DMS53 treated with DMSO at 0.1 percent for 48 hours (cell line): ENCODE data around the gene CD2BP2.

Experiments used
- DNase-seq: peaks from one replicate; lab custom pipeline; 2025; ENCODE audit not compliant: unreplicated experiment; lab: John Stamatoyannopoulos, UW

Gene CD2BP2

GRCh38 chr16:30379158-30379783, 24.2 kb upstream of the CD2BP2 start:
- no peak for DNase-seq

GRCh38 chr16:30378236-30379157, 23.4 kb upstream of the CD2BP2 start:
- peak; percentile 93 for DNase-seq

- no peak for DNase-seq
These were observed 22.7 kb upstream of the CD2BP2 start for GRCh38 chr16:30377812-30378235.

- peak; percentile 71 for DNase-seq
These were observed 22.1 kb upstream of the CD2BP2 start for GRCh38 chr16:30377050-30377811.

DNA sequence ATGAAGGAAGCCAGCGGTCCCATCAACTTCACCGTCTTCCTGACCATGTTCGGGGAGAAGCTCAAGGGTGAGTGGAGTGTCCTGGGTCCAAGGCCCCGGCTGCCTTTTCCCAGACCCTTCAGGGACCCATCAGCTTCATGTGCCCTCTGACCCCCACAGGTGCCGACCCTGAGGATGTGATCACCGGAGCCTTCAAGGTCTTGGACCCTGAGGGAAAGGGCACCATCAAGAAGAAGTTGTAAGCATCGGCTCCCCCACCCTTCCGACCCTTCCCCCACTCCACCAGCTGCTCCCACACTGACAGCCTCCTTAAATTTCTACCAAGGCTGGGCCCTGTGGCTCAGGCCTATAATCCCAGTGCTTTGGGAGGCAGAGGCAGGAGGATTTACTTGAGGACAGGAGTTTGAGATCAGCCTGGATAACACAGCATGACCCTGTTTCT, 21.4 kb upstream of the CD2BP2 start:
- no peak for DNase-seq

- no peak for DNase-seq
These were observed 20.8 kb upstream of the CD2BP2 start for GRCh38 chr16:30375864-30376263.

- no peak for DNase-seq
These were observed 19.4 kb upstream of the CD2BP2 start, which contains the start of gene MYL11 for GRCh38 chr16:30374538-30374937. MYL11 (plus strand) TSS chr16:30374802; CDS start chr16:30374858, 56 bp downstream.

- no peak for DNase-seq
These were observed 17.6 kb upstream of the CD2BP2 start for GRCh38 chr16:30372725-30373124.

- no peak for DNase-seq
These were observed 17.1 kb upstream of the CD2BP2 start for GRCh38 chr16:30372038-30372712.

DNA sequence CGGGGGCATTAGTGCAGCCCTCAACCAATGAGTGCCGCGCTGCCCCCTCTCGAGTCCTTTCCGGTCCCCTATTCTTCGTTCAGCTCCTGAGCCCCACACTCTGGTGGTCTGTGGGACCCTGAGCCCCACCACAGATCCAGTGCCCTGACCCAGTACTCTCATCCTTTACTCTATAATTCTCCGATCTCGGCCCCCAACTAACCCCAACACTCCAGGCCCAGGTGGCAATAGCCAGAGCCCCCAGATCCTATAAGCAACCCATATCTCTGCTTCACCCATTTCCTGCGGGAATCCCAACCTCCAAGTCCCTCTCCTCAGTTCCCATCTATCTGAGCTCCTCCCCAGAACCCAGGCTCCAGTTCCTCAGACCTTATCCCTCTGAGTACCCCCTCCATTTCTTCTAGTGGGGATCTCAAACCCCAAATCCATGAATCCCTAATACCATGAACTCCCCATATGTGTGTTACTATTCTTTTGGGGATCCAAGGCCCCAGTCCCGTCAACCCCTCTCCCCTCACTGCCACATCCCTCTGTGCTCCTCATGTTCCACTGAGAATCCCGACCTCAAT, 16.2 kb upstream of the CD2BP2 start:
- no peak for DNase-seq

GRCh38 chr16:30370456-30371247, 15.5 kb upstream of the CD2BP2 start, which contains the start of gene TBC1D10B:
TBC1D10B (minus strand) TSS chr16:30370494; CDS start chr16:30370183, 311 bp downstream.
- DNase-seq: peak; percentile 100

DNA sequence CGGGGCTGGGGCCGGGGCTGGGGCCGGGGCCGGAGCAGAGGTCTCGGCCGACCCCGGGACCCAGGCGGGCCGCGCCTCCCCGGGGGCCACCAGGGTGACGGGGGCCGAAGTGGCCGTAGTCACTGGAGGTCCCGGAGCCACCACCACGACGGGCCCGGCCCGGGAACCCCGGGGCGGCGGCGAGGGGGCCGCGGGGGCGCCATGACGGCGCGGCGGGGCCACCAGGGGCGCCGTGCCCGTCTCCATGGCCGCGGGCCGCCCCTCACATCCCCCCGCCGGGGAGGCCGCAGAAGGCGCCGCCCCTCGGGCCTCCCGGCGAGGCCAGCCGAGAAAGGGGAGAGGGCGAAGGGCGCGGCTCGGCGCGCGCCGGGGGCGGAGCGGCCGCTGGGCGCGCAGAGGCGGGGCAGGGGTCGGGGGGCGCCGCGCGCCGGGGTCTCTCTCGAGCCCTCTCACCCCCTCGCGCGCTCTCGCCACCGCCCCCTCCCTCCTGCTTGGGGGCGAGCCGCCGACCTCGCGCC, 14.9 kb upstream of the CD2BP2 start:
- no peak for DNase-seq

- DNase-seq: no peak
These were observed 14.2 kb upstream of the CD2BP2 start for GRCh38 chr16:30369091-30369937.

- no peak for DNase-seq
These were observed 13.6 kb upstream of the CD2BP2 start for GRCh38 chr16:30368792-30369090.

- no peak for DNase-seq
These were observed 13.1 kb upstream of the CD2BP2 start for GRCh38 chr16:30368122-30368791.

DNA sequence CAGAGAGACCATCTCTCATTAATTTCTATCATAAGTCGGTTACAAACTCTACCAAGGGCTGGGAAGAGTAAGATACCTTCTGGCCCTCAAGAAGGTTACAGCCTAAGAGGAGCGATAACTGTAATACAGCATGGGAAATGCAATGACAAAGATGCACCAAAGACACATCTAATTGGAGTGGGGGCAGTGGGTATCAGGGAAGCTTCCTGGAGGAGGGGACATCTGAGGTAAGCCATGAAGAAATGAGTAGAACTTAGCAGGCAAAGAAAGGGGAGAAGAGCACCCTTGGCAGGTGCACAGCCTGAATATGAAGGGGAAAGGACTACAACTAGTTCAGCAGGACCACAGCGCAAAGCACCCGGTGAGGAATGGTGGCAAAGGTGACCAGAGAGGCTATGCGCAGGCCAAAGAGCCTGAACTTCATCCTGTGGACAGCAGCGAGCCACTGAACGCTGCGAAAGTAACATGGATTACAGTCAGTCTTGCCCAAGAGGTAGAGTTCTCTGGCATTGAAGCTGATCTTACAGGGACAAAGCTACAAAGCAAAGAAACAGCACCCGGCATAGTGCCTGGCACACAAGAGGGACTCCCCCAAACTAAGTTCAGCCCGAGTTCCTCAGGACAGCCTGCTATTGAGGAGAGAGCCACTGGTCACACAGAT, 12.4 kb upstream of the CD2BP2 start:
- DNase-seq: no peak

GRCh38 chr16:30366511-30366910, 11.4 kb upstream of the CD2BP2 start:
- no peak for DNase-seq

- DNase-seq: no peak
These were observed 10.1 kb upstream of the CD2BP2 start for GRCh38 chr16:30365200-30365599.
